Transverse colon (tissue), 4 donors: ENCODE measurements around the gene KCNH1.

Experiments
- EP300 ChIP-seq: sonication (generic); formaldehyde crosslinking; IDR thresholded peaks from one replicate; pipeline ENCODE4 v1.6.1; 2017; ENCODE audit warnings: antibody characterized with exemption, low read depth
- POLR2A ChIP-seq: fragments of 450-650 bp; IDR thresholded peaks from one replicate; pipeline ENCODE4 v1.6.1; 2016; ENCODE audit warnings: antibody characterized with exemption, mild to moderate bottlenecking, moderate library complexity
- POLR2AphosphoS5 ChIP-seq, 3 donors: sonication (generic); formaldehyde crosslinking; IDR thresholded peaks; one replicate each; pipeline ENCODE4 v1.6.1; 2016; ENCODE audit warnings: antibody characterized with exemption in 3 of 3
- TF ChIP-seq, protein P1 (sequence below), 5 experiments: fragments of 200-600 bp in 3 of 5; fragments of 450-650 bp in 2 of 5; sonication (generic) in 3 of 5; IDR thresholded peaks; 1 replicate in 2 of 5; 2 replicates in 3 of 5; pipeline ENCODE4 v1.5.1; 2016 to 2017; ENCODE audit warnings: antibody characterized with exemption in 5 of 5, inconsistent platforms in 3 of 5, mild to moderate bottlenecking in 2 of 5, moderate library complexity in 1 of 5

DNA sequence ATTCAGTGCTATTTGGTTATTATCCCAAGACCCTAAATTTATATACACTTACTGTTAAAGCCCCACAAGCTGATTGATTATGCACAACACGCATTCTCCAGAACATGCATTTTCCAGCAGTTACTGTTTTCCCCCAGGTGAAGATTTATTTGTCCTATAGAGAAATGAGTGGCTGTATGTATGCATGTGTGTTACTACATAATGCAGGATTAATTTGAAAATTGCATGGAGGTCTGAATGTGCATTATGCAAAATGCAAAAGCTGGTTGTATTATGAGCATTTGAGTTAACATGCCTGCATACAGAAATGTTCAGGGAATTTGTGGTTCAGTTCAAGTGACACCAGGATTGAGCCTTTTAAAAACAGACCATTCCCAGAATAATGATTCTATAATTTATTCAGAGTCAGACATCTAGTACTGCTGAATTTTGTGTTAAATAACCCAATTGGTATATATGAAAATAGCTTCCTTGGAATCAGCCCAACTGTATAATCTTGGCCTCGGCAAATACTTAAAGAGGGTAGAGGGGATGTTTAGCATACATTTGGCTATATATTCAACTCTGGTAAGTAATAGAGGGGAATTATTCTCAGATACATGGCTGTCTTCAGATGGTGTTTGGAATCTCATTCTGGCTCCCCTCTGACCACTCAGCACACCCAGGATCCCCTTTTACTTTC lies 485.2 kb downstream of the KCNH1 start:
- TF ChIP-seq EP300 (no peak), POLR2A (no peak), POLR2AphosphoS5 (IDR thresholded peaks at IDR 0.05) (no peak)
- TF ChIP-seq, protein P1, sequence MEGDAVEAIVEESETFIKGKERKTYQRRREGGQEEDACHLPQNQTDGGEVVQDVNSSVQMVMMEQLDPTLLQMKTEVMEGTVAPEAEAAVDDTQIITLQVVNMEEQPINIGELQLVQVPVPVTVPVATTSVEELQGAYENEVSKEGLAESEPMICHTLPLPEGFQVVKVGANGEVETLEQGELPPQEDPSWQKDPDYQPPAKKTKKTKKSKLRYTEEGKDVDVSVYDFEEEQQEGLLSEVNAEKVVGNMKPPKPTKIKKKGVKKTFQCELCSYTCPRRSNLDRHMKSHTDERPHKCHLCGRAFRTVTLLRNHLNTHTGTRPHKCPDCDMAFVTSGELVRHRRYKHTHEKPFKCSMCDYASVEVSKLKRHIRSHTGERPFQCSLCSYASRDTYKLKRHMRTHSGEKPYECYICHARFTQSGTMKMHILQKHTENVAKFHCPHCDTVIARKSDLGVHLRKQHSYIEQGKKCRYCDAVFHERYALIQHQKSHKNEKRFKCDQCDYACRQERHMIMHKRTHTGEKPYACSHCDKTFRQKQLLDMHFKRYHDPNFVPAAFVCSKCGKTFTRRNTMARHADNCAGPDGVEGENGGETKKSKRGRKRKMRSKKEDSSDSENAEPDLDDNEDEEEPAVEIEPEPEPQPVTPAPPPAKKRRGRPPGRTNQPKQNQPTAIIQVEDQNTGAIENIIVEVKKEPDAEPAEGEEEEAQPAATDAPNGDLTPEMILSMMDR (IDR thresholded peaks at IDR 0.05), result no peak
